SK-N-SH treated with all-trans-retinoic acid at 6 μM for 48 hours (cell line): Measurements from ENCODE around the gene AHR.

Experiments
- ATAC-seq: fragments of 200-7000 bp; cut with Tn5 transposase; 3 replicates; pipeline ENCODE4 v1.9.1; 2020; ENCODE audit warnings: mild to moderate bottlenecking, moderate library complexity
- ARNTL ChIP-seq: fragments of 450-650 bp; formaldehyde crosslinking; IDR thresholded peaks from 2 replicates; pipeline ENCODE4 v1.5.0; 2020; ENCODE audit warnings: low read depth, mild to moderate bottlenecking, moderate library complexity, borderline replicate concordance
- BACH2 ChIP-seq: fragments of 250-450 bp; sonication (Bioruptor Pico); IDR thresholded peaks from 2 replicates; pipeline ENCODE4 v1.9.0; 2021; ENCODE audit warnings: mild to moderate bottlenecking, borderline replicate concordance
- CSDC2 ChIP-seq: fragments of 250-450 bp; sonication (Bioruptor Pico); IDR thresholded peaks from 2 replicates; pipeline ENCODE4 v1.5.0; 2020; ENCODE audit warnings: mild to moderate bottlenecking, moderate library complexity
- CSRNP3 ChIP-seq: fragments of 250-450 bp; sonication (Bioruptor Pico); IDR thresholded peaks from 2 replicates; pipeline ENCODE4 v1.5.1; 2021; ENCODE audit warnings: mild to moderate bottlenecking, moderate library complexity
- ESRRG ChIP-seq: fragments of 250-450 bp; sonication (Bioruptor Pico); IDR thresholded peaks from 2 replicates; pipeline ENCODE4 v1.6.1; 2021; ENCODE audit warnings: mild to moderate bottlenecking
- GLIS3 ChIP-seq: fragments of 250-450 bp; sonication (Bioruptor Pico); IDR thresholded peaks from 2 replicates; pipeline ENCODE4 v1.5.0; 2020; ENCODE audit warnings: mild to moderate bottlenecking, moderate library complexity
- ISL1 ChIP-seq: fragments of 250-450 bp; sonication (Bioruptor Pico); IDR thresholded peaks from 2 replicates; pipeline ENCODE4 v2.1.2; 2022; ENCODE audit warnings: mild to moderate bottlenecking, moderate library complexity
- OSR1 ChIP-seq: fragments of 250-450 bp; sonication (Bioruptor Pico); IDR thresholded peaks from 2 replicates; pipeline ENCODE4 v1.8.0; 2022; ENCODE audit warnings: moderate library complexity, mild to moderate bottlenecking, inconsistent platforms
- POU6F1 ChIP-seq: fragments of 250-450 bp; sonication (Bioruptor Pico); IDR thresholded peaks from 2 replicates; pipeline ENCODE4 v1.8.0; 2021; ENCODE audit warnings: low read depth, mild to moderate bottlenecking, moderate library complexity, borderline replicate concordance
- PPARA ChIP-seq: fragments of 250-450 bp; sonication (Bioruptor Pico); IDR thresholded peaks from 2 replicates; pipeline ENCODE4 v1.5.0; 2020; ENCODE audit warnings: mild to moderate bottlenecking, borderline replicate concordance
- SNAI2 ChIP-seq: fragments of 250-450 bp; sonication (Bioruptor Pico); IDR thresholded peaks from 2 replicates; pipeline ENCODE4 v1.5.0; 2020; ENCODE audit warnings: mild to moderate bottlenecking, moderate library complexity
- TCF4 ChIP-seq: fragments of 250-450 bp; sonication (Bioruptor Pico); IDR thresholded peaks from 2 replicates; pipeline ENCODE4 v1.8.0; 2021; ENCODE audit warnings: mild to moderate bottlenecking, moderate library complexity, borderline replicate concordance
- TOX ChIP-seq: fragments of 250-450 bp; sonication (Bioruptor Pico); IDR thresholded peaks from 2 replicates; pipeline ENCODE4 v1.8.0; 2021; ENCODE audit warnings: mild to moderate bottlenecking, moderate library complexity, borderline replicate concordance
- TSHZ2 ChIP-seq: fragments of 250-450 bp; sonication (Bioruptor Pico); IDR thresholded peaks from 2 replicates; pipeline ENCODE4 v1.5.0; 2020; ENCODE audit warnings: mild to moderate bottlenecking, moderate library complexity
- ZFP3 ChIP-seq: fragments of 250-450 bp; sonication (Bioruptor Pico); IDR thresholded peaks from 2 replicates; pipeline ENCODE4 v1.5.0; 2020; ENCODE audit warnings: mild to moderate bottlenecking, moderate library complexity
- ZFP30 ChIP-seq: fragments of 450-650 bp; formaldehyde crosslinking; IDR thresholded peaks from 2 replicates; pipeline ENCODE4 v1.5.0; 2022; ENCODE audit warnings: mild to moderate bottlenecking, moderate library complexity
- ZNF565 ChIP-seq: fragments of 450-650 bp; formaldehyde crosslinking; conservative IDR thresholded peaks from 2 replicates; pipeline ENCODE4 v1.5.0; 2020; ENCODE audit warnings: low read depth, mild to moderate bottlenecking, moderate library complexity
- ZNF70 ChIP-seq: fragments of 450-650 bp; formaldehyde crosslinking; IDR thresholded peaks from 2 replicates; pipeline ENCODE4 v1.5.0; 2020; ENCODE audit warnings: mild to moderate bottlenecking, moderate library complexity
- ZNF8 ChIP-seq: fragments of 450-650 bp; formaldehyde crosslinking; IDR thresholded peaks from 2 replicates; pipeline ENCODE4 v1.5.0; 2020; ENCODE audit warnings: mild to moderate bottlenecking, moderate library complexity
- TF ChIP-seq, protein P1 (sequence below): fragments of 250-450 bp; sonication (Bioruptor Pico); IDR thresholded peaks from 2 replicates; pipeline ENCODE4 v1.5.1; 2020; ENCODE audit warnings: low read depth, mild to moderate bottlenecking, moderate library complexity
- TF ChIP-seq, protein P2 (sequence below): fragments of 250-450 bp; sonication (Bioruptor Pico); IDR thresholded peaks from 2 replicates; pipeline ENCODE4 v1.8.0; 2020; ENCODE audit warnings: mild to moderate bottlenecking, moderate library complexity, borderline replicate concordance

Gene AHR

DNA sequence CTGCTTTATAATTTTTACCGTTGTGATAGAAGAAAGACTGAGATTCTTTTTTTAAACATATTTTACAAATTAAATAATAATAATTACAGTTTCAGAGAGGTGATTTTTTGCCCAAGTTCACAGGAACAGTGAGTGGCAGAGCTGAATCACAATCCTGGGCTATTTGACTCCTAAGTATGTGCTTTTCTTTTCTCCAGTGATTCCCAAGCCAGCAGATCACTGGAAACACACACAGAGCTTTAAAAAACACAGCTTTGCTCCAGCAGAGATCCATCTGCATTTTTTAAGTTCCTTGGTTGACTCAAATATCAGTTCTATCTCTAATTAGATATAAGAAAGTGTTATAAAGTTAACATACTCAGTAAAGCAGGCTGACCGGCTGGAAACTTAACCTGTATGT is 69.0 kb downstream of the AHR start:
- TF ChIP-seq PPARA (CRISPR knock-in tag) (no peak), ZNF565 (no peak), ZFP30 (CRISPR knock-in tag) (no peak), GLIS3 (CRISPR knock-in tag) (no peak), BACH2 (CRISPR knock-in tag) (no peak), CSRNP3 (CRISPR knock-in tag) (no peak), ISL1 (CRISPR knock-in tag) (no peak), ZNF8 (CRISPR knock-in tag) (no peak), OSR1 (CRISPR knock-in tag) (no peak), TSHZ2 (CRISPR knock-in tag) (no peak), SNAI2 (no peak), ZNF70 (CRISPR knock-in tag) (no peak), POU6F1 (CRISPR knock-in tag) (no peak), ZFP3 (CRISPR knock-in tag) (no peak), ESRRG (no peak), TCF4 (CRISPR knock-in tag) (no peak), ARNTL (CRISPR knock-in tag) (no peak), TOX (CRISPR knock-in tag) (no peak)
- TF ChIP-seq, protein P1, sequence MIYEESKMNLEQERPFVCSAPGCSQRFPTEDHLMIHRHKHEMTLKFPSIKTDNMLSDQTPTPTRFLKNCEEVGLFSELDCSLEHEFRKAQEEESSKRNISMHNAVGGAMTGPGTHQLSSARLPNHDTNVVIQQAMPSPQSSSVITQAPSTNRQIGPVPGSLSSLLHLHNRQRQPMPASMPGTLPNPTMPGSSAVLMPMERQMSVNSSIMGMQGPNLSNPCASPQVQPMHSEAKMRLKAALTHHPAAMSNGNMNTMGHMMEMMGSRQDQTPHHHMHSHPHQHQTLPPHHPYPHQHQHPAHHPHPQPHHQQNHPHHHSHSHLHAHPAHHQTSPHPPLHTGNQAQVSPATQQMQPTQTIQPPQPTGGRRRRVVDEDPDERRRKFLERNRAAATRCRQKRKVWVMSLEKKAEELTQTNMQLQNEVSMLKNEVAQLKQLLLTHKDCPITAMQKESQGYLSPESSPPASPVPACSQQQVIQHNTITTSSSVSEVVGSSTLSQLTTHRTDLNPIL (CRISPR knock-in tag): no peak
- TF ChIP-seq, protein P2, sequence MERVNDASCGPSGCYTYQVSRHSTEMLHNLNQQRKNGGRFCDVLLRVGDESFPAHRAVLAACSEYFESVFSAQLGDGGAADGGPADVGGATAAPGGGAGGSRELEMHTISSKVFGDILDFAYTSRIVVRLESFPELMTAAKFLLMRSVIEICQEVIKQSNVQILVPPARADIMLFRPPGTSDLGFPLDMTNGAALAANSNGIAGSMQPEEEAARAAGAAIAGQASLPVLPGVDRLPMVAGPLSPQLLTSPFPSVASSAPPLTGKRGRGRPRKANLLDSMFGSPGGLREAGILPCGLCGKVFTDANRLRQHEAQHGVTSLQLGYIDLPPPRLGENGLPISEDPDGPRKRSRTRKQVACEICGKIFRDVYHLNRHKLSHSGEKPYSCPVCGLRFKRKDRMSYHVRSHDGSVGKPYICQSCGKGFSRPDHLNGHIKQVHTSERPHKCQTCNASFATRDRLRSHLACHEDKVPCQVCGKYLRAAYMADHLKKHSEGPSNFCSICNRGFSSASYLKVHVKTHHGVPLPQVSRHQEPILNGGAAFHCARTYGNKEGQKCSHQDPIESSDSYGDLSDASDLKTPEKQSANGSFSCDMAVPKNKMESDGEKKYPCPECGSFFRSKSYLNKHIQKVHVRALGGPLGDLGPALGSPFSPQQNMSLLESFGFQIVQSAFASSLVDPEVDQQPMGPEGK (CRISPR knock-in tag): no peak
- no peak for ATAC-seq

GRCh38 chr7:17368856-17369524 is 70.5 kb downstream of the AHR start:
- ATAC-seq: no peak
- TF ChIP-seq SNAI2 (no peak), CSDC2 (CRISPR knock-in tag) (no peak), ZNF8 (CRISPR knock-in tag) (no peak), ZNF565 (no peak), TCF4 (CRISPR knock-in tag) (no peak)

GRCh38 chr7:17369691-17370426 is 71.4 kb downstream of the AHR start:
- ATAC-seq: no peak
- TF ChIP-seq TSHZ2 (CRISPR knock-in tag): no peak
- TF ChIP-seq CSRNP3 (CRISPR knock-in tag): no peak
- no peak for TF ChIP-seq ZNF8 (CRISPR knock-in tag)
- TF ChIP-seq POU6F1 (CRISPR knock-in tag): no peak
- TF ChIP-seq OSR1 (CRISPR knock-in tag): no peak
- no peak for TF ChIP-seq TOX (CRISPR knock-in tag)
